Astrocyte (in vitro differentiated cells and primary cell): ENCODE results near the gene TNNI3.

ENCODE experiments used
- CTCF ChIP-seq: IDR thresholded peaks from 2 replicates; pipeline ENCODE4 v1.5.1; 2011; ENCODE audit warnings: low read depth, mild to moderate bottlenecking, inconsistent platforms, low read length, moderate library complexity; ENCODE audit not compliant: insufficient read depth
- EZH2 ChIP-seq: IDR thresholded peaks from 2 replicates; pipeline ENCODE4 v1.6.1; 2012; ENCODE audit warnings: mild to moderate bottlenecking, low read length, inconsistent platforms; ENCODE audit not compliant: insufficient read depth

GRCh38 chr19:55112777-55113569, 44.6 kb downstream of the TNNI3 start:
- TF ChIP-seq EZH2 (no peak), CTCF (no peak)
